Measurements from ENCODE around the gene PPA1.

GRCh38 chr10:70183304-70183703 is 49.9 kb downstream of the PPA1 start:
- TF ChIP-seq, protein P1, sequence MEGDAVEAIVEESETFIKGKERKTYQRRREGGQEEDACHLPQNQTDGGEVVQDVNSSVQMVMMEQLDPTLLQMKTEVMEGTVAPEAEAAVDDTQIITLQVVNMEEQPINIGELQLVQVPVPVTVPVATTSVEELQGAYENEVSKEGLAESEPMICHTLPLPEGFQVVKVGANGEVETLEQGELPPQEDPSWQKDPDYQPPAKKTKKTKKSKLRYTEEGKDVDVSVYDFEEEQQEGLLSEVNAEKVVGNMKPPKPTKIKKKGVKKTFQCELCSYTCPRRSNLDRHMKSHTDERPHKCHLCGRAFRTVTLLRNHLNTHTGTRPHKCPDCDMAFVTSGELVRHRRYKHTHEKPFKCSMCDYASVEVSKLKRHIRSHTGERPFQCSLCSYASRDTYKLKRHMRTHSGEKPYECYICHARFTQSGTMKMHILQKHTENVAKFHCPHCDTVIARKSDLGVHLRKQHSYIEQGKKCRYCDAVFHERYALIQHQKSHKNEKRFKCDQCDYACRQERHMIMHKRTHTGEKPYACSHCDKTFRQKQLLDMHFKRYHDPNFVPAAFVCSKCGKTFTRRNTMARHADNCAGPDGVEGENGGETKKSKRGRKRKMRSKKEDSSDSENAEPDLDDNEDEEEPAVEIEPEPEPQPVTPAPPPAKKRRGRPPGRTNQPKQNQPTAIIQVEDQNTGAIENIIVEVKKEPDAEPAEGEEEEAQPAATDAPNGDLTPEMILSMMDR (IDR thresholded peaks at IDR 0.05) = no peak
- no peak for TF ChIP-seq ZFX (IDR thresholded peaks at IDR 0.05; ENCODE audit: borderline replicate concordance)
